Activated naive CD8-positive, alpha-beta T cell treated with anti-CD3 and anti-CD28 coated beads, Interleukin-2, amount 50 U/mL, for 16 hours (primary cell): ENCODE results near the gene DDX43.
"Not testable (repeated sequence)": the region's sequence is repeated elsewhere in the genome, so short reads cannot be mapped to it uniquely, and the experiment has no call there.

ENCODE experiments used
- DNase-seq: peaks from one replicate; pipeline ENCODE4 v3.0.0-alpha.2; 2020; ENCODE audit warnings: low read depth, low spot score

Gene DDX43

DNA sequence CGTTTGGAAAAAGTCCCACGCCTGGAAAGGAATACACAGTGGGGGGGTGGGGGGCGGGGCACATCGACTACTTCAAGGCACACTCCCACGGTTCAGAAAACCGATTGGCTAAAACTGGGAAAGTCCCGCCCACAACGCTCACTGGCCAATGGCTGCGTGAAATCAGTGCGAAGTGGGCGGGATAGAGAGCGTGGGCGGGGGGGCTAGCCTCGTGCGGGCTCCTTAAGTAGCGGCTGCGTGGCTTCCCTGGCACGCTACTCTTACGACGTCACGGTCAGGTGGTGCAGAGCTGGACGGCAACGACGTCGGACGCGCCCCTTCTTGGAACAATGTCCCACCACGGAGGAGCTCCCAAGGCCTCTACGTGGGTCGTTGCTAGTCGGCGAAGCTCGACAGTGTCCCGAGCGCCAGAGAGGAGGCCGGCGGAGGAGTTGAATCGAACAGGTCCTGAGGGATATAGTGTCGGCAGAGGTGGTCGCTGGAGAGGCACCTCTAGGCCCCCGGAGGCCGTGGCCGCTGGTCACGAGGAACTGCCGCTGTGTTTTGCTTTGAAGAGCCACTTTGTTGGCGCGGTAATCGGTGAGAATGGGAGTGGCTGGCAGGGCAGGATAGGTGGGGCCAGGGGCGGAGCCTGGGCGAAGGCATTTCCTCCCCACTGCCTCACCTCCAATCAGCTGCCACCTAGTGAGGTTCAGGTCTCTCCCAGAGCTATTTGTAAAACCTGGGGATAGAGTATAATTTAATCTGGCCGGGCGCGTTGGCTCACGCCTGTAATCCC is at the start of gene DDX43:
TSS of gene DDX43 (plus strand) at position 252 of the 778 bp plus-strand sequence. CDS start at position 330, 78 bp downstream.
- no peak for DNase-seq

- DNase-seq = no peak
Observed at GRCh38 chr6:73348550-73349204, 46.0 kb upstream of the DDX43 start.

DNA sequence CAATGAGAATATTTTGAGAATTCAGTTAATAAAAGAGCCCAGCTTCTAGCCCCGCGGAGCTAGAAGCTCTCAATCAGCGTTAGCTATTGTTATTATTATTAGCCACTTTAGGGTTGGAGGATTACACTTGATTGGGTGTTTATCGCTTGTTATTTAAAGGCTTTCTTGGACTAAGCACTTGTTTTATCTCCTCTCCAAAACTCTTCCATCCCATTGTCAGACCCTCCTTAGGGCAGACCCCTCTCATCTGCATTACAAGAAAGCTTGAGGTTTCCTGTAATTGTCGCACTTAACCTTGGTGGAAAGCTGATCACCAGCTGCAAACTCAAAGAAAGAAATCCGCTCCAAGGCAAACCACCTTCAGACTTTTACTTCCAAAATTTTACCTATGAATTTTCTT is 45.3 kb upstream of the DDX43 start:
- no peak for DNase-seq

GRCh38 chr6:73353636-73354593 is 40.7 kb upstream of the DDX43 start, which contains the start of gene DPPA5:
TSS of gene DPPA5 (minus strand) at chr6:73354276. CDS start at chr6:73354225, 51 bp downstream.
- no peak for DNase-seq

DNA sequence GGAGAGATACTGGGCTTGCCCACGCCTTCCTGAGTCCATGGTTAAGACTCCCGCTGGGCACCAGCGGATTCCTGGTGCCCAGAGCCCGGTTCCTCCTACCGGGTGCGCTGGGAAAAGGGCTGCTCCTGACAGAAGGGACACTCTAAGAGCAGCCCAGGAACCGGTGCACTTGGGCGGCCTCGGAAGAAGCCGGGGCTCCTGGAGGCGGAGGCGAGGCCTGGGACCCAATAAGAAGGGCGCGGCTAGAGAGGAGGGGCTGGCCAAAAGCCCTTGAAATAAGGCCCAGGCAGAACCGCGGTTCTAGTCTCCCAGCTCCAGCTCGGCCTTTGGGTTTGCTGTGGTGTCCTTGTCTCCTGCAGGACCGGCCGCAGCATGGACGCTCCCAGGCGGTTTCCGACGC is 32.3 kb upstream of the DDX43 start, which contains the start of gene KHDC3L:
TSS of gene KHDC3L (plus strand) at position 301 of the 400 bp plus-strand sequence. CDS start at position 373, 72 bp downstream.
- no peak for DNase-seq

- DNase-seq = no peak
Observed at GRCh38 chr6:73362869-73363536, 31.6 kb upstream of the DDX43 start.

DNA sequence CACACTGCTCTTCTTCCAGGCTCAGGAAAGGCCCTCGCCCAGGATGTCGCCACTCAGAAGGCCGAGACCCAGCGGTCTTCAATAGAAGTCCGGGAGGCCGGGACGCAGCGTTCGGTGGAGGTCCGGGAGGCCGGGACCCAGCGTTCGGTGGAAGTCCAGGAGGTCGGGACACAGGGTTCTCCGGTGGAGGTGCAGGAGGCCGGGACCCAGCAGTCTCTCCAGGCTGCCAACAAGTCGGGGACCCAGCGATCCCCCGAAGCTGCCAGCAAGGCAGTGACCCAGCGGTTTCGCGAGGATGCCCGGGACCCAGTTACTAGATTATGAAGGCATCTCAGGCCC is 31.1 kb upstream of the DDX43 start:
- no peak for DNase-seq

DNA sequence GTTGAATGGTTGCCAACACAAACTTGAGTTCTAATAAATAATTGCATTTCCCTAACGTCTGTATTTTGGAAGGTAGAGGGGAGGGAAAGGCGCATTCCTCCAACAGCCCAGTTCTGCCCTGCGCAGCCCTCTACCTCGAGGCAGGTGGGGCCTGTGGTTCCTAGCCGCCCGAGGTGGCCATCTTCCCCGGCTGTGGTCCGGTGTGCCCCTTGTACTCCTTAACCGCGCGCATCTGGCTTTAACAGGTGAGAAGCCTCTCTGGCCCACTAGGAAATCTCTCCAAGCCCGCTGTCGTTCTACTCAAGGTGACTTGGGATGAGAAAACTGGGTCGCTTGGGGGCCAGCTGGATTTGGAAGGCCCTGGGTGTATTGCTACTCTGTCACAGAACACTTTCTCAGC is 30.5 kb upstream of the DDX43 start:
- DNase-seq = no peak

GRCh38 chr6:73364549-73364948 is 30.1 kb upstream of the DDX43 start:
- no peak for DNase-seq

DNA sequence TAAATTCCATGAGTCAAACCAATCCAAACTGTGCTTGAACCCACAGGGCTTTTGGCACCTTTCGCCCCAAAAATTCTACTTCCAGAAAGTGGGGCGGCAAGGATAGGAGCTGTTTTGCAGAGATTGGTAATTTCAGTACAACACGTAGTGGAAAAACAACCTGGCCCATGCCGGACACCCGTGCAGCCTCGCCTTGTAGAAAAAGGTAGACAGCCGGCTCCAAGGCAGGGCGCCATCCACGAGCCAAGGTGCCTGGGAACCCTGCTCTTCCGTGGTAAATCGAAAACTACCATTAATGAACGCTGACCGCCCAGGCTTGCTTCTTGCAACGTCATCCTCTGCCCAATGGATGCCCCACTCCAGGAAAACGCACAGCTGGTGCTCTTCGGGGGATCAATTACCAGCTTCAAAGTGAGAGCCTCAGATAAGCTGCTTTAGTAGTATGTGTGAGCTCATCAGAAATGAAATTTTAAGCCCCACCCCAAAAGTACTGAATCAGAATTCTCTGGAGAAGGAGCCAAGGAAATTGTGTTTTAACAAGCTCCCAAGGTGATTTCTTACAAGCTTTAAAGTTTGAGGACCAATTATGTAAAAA is 26.8 kb upstream of the DDX43 start:
- no peak for DNase-seq

GRCh38 chr6:73368675-73369074 is 26.0 kb upstream of the DDX43 start:
- DNase-seq = no peak

DNA sequence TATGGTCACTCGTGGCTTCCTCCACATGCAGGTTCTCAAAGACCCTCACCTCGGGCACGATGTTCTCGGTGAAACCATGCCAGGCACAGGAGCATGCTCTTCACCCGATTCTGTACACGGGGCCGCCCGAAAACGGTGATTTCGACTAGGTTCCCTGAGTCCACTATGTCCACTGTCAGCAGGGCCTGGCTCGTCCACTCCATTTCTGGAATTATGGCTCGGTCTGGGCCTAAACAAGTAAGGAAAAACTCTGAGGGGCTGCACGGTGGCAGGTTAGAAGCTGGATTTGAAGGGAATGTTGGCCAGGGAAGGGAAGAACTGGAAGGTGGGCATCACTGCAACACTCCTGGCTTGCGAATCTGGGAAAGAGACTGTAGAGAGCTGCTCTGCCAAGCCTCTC is 25.5 kb upstream of the DDX43 start:
- DNase-seq = no peak

DNA sequence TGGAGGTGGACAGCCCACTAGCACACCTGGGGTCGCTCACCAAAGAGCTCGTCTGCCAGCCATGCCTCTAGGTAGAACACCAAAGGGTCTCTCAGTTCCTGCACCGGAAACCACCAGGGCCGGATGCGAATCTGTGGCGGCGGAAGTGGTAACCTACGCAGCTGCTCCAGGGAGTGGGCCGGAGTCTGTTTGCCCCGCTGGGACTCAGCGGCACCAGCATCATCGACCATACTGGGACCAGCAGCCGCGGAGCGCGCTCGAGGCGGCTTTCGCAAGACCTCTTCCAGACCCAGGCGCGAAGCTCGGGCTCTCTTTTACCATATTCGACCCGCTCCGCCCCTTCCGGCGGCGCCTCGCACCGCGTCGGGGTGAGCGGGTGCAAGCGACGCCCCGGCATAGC is 25.1 kb upstream of the DDX43 start, which contains the start of gene OOEP:
TSS of gene OOEP (minus strand) at position 335 of the 400 bp plus-strand sequence. CDS start at position 230, 105 bp downstream.
- no peak for DNase-seq

GRCh38 chr6:73371984-73372383 is 22.6 kb upstream of the DDX43 start:
- no peak for DNase-seq

DNA sequence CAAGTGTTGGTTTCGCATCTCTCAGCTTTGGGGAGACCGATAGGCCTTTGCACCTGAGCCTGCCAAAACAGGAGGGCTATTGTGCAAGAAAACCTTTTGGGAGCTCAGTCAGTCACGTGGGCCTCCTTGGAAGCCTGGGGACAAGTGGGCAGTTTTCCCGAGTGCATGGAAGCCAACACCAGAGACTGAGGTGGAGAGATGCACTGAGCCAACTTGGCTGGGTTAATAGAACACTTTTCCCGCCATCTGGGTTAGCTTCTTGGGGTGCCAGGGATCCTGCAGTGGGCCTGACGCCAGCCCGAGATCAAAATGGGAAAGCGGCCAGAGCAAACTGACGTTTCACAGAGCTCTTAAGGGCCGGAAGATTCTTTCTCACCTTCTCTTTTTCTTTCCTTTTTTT is 22.1 kb upstream of the DDX43 start:
- no peak for DNase-seq

- DNase-seq = no peak
Observed at GRCh38 chr6:73375216-73375615, 19.4 kb upstream of the DDX43 start.

GRCh38 chr6:73377225-73377624 is 17.4 kb upstream of the DDX43 start:
- no peak for DNase-seq

GRCh38 chr6:73381531-73381930 is 13.1 kb upstream of the DDX43 start:
- not testable (repeated sequence) for DNase-seq

DNA sequence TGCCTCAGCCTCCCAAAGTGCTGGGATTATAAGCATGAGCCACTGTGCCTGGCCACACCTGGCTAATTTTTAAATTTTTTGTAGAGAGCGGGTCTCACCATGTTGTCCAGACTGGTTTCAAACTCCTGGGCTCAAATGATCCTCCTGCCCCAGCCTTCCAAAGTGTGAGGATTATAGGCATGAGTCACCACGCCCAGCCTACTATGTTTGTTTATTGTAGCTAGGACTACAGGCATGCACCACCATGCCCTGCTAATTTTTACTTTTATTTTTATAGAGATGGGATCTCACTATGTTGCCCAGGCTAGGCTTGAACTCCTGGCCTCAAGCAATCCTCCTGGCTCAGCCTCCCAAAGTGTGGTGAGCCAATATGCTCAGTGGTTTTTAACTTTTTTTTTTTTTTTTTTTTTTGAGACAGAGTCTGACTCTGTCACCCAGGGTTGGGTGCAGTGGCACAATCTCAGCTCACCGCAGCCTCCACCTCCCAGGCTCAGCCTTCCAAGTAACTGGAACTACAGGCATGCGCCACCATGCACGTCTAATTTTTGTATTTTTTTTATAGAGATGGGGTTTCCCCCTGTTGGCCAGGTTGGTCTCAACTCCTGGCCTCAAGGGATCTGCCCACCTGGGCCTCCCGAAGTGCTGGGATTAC is 12.0 kb upstream of the DDX43 start:
- DNase-seq = no peak

GRCh38 chr6:73388433-73388799 is 6.2 kb upstream of the DDX43 start:
- no peak for DNase-seq
